Stimulated activated CD4-positive, alpha-beta T cell treated with anti-CD3 and anti-CD28 coated beads, Interleukin-2, amount 100 ng/mL, for 48 hours (primary cell): Measurements from ENCODE around the gene ZBTB24.
"Not testable (repeated sequence)": the region's sequence is repeated elsewhere in the genome, so short reads cannot be mapped to it uniquely, and the experiment has no call there.

ENCODE experiments used
- DNase-seq, 2 donors: peaks; one replicate each; pipeline ENCODE4 v3.0.0-alpha.2; 2020

Gene ZBTB24

GRCh38 chr6:109467696-109468095 is 15.3 kb downstream of the ZBTB24 start:
- no peak for DNase-seq

- no peak for DNase-seq
Measured at GRCh38 chr6:109466212-109466923, 16.7 kb downstream of the ZBTB24 start.

- DNase-seq = no peak
Measured at GRCh38 chr6:109465772-109466171, 17.2 kb downstream of the ZBTB24 start.

- no peak for DNase-seq
Measured at GRCh38 chr6:109461733-109462526, 21.1 kb downstream of the ZBTB24 start.

- not testable (repeated sequence) for DNase-seq
Measured at GRCh38 chr6:109461205-109461604, 21.8 kb downstream of the ZBTB24 start.

- no peak for DNase-seq
Measured at GRCh38 chr6:109460161-109460829, 22.7 kb downstream of the ZBTB24 start.

GRCh38 chr6:109458774-109459531 is 24.1 kb downstream of the ZBTB24 start:
- peak in 1 of 2 donors; percentile 39 for DNase-seq

- DNase-seq = no peak
Measured at GRCh38 chr6:109457562-109457996, 25.4 kb downstream of the ZBTB24 start.

GRCh38 chr6:109456710-109457561 is 26.1 kb downstream of the ZBTB24 start:
- no peak for DNase-seq

GRCh38 chr6:109456111-109456583 is 26.9 kb downstream of the ZBTB24 start:
- DNase-seq = no peak

- peak; percentile 30 to 48 for DNase-seq
Measured at GRCh38 chr6:109455437-109456110, 27.4 kb downstream of the ZBTB24 start, which contains the start of gene MICAL1. TSS of gene MICAL1 (minus strand) at chr6:109455772. CDS start at chr6:109454196, 1,576 bp downstream.

GRCh38 chr6:109454496-109455436 is 28.3 kb downstream of the ZBTB24 start:
- DNase-seq = peak; percentile 36 to 46

- DNase-seq = no peak
Measured at GRCh38 chr6:109453594-109454495, 29.2 kb downstream of the ZBTB24 start.

- no peak for DNase-seq
Measured at GRCh38 chr6:109453156-109453555, 29.9 kb downstream of the ZBTB24 start.

- no peak for DNase-seq
Measured at GRCh38 chr6:109452181-109452580, 30.8 kb downstream of the ZBTB24 start.

- DNase-seq = no peak
Measured at GRCh38 chr6:109451376-109451775, 31.6 kb downstream of the ZBTB24 start.

- no peak for DNase-seq
Measured at GRCh38 chr6:109450801-109451200, 32.2 kb downstream of the ZBTB24 start.

GRCh38 chr6:109449795-109450673 is 33.0 kb downstream of the ZBTB24 start:
- DNase-seq = no peak
